GM12875 (cell line): Measurements from ENCODE around the gene FAM131C.

Experiments used
- H3K4me3 ChIP-seq: one replicate; pipeline ENCODE4 v1.5.1; 2011; ENCODE audit warnings: low read depth, low read length, control low read depth
- TF ChIP-seq, protein P1 (sequence below): IDR thresholded peaks from 2 replicates; pipeline ENCODE4 v1.5.1; 2011; ENCODE audit warnings: low read depth, mild to moderate bottlenecking, control low read depth, inconsistent platforms, low read length, moderate library complexity, borderline replicate concordance; ENCODE audit not compliant: insufficient read depth

Gene FAM131C

GRCh38 chr1:16019644-16020277 lies 53.7 kb downstream of the FAM131C start:
- H3K4me3 ChIP-seq: no peak overlapping the region
- TF ChIP-seq, protein P1, sequence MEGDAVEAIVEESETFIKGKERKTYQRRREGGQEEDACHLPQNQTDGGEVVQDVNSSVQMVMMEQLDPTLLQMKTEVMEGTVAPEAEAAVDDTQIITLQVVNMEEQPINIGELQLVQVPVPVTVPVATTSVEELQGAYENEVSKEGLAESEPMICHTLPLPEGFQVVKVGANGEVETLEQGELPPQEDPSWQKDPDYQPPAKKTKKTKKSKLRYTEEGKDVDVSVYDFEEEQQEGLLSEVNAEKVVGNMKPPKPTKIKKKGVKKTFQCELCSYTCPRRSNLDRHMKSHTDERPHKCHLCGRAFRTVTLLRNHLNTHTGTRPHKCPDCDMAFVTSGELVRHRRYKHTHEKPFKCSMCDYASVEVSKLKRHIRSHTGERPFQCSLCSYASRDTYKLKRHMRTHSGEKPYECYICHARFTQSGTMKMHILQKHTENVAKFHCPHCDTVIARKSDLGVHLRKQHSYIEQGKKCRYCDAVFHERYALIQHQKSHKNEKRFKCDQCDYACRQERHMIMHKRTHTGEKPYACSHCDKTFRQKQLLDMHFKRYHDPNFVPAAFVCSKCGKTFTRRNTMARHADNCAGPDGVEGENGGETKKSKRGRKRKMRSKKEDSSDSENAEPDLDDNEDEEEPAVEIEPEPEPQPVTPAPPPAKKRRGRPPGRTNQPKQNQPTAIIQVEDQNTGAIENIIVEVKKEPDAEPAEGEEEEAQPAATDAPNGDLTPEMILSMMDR: no peak

DNA sequence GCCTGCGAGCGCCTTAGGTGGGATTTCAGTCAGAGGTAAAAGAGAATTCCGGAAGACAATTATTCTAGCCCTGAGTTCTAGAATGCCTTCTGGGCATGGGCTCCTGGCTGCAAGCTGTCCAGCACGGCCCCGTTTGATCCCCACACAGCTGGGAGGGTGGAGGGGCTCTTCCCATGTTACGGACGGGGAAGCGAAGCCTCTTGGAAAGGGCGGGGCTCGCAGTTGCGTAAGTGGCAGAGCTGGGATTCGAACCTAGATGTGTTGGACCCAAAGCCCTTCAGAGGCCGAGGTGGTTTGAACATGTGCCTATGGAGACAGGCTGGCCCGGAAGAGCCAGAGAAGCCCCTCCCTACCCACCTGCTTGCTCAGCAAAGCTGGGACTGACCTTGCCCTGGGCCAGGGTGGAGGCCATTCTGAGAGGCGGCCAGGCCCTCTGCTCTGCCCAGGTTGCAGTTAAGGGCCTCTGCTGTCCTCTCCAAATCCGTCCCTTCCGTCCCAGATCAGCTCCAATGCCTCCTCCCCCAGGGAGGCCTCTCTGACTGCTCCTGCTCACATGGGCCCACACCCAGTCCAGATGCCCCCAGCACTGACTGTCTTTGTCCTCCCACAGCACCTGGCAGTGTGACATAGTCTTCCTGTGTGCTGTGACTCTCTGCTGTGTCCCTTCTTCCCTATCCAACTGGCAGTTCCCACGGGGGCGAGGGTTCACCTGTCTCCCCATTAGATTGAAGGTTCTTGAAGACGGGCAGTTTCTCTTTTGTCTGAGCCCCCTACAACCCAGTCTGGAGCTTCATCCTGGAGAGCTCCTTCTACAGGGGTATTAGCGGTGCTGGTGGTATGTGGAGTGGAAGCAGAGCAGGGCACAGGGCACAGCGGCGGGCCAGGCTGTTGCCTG lies 54.5 kb downstream of the FAM131C start:
- TF ChIP-seq, protein P1: no peak
- no peak overlapping the region for H3K4me3 ChIP-seq

DNA sequence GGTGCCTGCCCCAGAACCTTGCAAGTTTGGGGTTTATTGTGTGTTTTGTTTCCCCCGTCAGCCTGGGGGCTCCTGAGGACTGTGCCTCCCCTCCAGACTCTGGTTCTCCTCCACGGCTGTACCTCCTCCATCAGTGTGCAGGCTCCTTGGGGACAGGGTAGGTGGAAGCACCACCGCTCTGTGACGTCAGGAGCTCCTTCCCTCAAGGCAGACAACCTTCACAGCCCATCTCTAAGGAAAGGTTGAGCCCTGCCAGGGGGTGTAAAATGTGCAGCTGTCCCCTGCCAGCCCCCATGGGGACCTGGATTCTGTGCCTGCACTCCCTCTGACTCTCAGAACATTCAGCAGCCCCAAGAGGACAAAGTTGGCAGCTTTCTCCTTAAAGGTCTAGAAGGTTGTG lies 55.1 kb downstream of the FAM131C start:
- H3K4me3 ChIP-seq: no peak overlapping the region
- TF ChIP-seq, protein P1: no peak

DNA sequence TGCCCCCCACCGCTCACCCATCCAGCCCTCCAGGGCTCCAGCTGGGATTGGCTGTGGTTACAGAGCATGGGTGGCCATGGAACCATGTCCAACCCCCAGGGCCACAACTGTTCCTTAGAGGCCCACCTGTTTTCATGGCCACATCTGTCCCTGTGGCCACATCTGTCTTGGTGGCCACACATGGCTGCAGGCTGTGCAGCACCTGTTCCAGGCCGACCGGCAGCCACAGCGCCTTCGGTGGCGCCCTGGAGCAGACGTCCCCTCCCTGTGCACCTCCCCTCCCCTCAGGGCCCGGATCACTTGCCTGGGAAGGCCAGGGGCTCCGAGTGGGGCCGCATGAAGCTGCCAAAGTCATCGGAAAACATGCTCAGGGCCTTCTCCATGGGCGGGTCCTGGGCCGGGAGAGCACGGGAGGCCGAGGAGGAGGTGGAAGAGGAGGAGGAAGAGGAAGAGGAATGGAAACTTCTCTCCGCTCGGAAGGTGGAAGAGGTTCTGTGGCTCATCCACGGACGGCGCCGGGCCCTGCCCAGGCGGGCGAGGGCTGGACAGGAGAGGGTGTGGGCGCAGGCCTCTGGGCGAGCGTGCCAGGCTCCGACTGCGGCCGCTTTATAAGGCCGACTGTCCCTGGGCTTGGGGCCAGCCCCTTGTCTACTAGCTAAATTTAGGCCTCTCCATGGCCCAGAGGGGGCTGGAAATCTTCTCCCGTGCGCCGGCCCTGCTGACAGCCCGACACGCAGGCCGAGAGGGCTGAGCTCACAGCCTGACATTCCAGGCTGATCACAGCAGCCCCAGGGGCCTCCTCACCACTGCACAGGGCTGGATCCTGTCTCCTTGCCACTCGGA lies 55.8 kb downstream of the FAM131C start, which contains the start of gene HSPB7:
TSS of gene HSPB7 (minus strand) at position 583 of the 843 bp plus-strand sequence. CDS start at position 503, 80 bp downstream.
- TF ChIP-seq, protein P1: no peak
- H3K4me3 ChIP-seq: no peak within 1 kb of the TSS

- no peak overlapping the region for H3K4me3 ChIP-seq
These were observed 56.4 kb downstream of the FAM131C start for GRCh38 chr1:16017076-16017460.

More at GRCh38 chr1:16017076-16017460, 56.4 kb downstream of the FAM131C start:
- TF ChIP-seq, protein P1: no peak
